Ovary (tissue), 3 donors: ENCODE measurements around the gene SRSF10.

Experiments used
- EP300 ChIP-seq: sonication (generic); formaldehyde crosslinking; IDR thresholded peaks from one replicate; pipeline ENCODE4 v1.6.1; 2017; ENCODE audit warnings: antibody characterized with exemption
- POLR2A ChIP-seq: fragments of 450-650 bp; IDR thresholded peaks from one replicate; pipeline ENCODE4 v1.6.1; 2017; ENCODE audit warnings: antibody characterized with exemption, mild to moderate bottlenecking, moderate library complexity
- TF ChIP-seq, protein P1 (sequence below), 3 donors: fragments of 450-650 bp in 2 of 3; fragments of 200-600 bp in 1 of 3; IDR thresholded peaks; one replicate each; pipeline versions ENCODE4 v1.5.1 to v1.8.0; 2016 to 2022; ENCODE audit warnings: antibody characterized with exemption in 3 of 3, mild to moderate bottlenecking in 1 of 3
- donor health status: DM: no; HTN: no; CAD: no.

DNA sequence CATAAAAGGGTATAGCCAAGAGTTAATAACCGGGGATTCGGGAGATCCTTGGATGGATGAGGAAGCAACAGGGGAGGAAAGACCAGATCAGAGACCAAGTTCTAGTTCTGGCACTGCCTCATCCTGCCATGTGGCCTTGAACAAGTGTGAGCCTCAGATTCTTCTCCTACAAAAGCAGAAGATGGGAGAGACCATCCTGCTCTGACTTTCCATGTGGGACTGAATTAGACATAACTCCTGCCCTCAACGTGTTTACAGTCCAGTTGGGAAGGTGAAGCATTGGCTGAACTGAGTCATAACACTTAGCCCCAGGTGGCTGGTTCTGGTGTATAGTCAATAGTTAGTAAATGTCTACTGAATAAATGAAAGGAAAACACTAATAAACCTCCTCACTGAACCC is 54.8 kb downstream of the SRSF10 start:
- TF ChIP-seq, protein P1, sequence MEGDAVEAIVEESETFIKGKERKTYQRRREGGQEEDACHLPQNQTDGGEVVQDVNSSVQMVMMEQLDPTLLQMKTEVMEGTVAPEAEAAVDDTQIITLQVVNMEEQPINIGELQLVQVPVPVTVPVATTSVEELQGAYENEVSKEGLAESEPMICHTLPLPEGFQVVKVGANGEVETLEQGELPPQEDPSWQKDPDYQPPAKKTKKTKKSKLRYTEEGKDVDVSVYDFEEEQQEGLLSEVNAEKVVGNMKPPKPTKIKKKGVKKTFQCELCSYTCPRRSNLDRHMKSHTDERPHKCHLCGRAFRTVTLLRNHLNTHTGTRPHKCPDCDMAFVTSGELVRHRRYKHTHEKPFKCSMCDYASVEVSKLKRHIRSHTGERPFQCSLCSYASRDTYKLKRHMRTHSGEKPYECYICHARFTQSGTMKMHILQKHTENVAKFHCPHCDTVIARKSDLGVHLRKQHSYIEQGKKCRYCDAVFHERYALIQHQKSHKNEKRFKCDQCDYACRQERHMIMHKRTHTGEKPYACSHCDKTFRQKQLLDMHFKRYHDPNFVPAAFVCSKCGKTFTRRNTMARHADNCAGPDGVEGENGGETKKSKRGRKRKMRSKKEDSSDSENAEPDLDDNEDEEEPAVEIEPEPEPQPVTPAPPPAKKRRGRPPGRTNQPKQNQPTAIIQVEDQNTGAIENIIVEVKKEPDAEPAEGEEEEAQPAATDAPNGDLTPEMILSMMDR (IDR thresholded peaks at IDR 0.05), result no peak
- no peak for TF ChIP-seq POLR2A
- no peak for TF ChIP-seq EP300
